ENCODE results near the gene FHAD1.
A peak's percentile ranks its signal among the peaks of the same experiment; 100 is the strongest.

The FHAD1 gene

GRCh38 chr1:15249081-15249480 lies 2.1 kb downstream of the FHAD1 start:
- peak in 3 of 5 donors; percentile 20 to 78 (median 26) for DNase-seq

GRCh38 chr1:15251857-15252835 lies 5.1 kb downstream of the FHAD1 start:
- DNase-seq = no peak

- no peak for DNase-seq
These were observed 7.5 kb downstream of the FHAD1 start for GRCh38 chr1:15254559-15254958.

GRCh38 chr1:15255582-15256149 lies 8.6 kb downstream of the FHAD1 start:
- DNase-seq = no peak

GRCh38 chr1:15256584-15256983 lies 9.6 kb downstream of the FHAD1 start:
- DNase-seq = no peak

GRCh38 chr1:15257309-15257708 lies 10.3 kb downstream of the FHAD1 start:
- DNase-seq = no peak

- DNase-seq = no peak
These were observed 12.0 kb downstream of the FHAD1 start for GRCh38 chr1:15258833-15259621.

GRCh38 chr1:15259622-15260007 lies 12.6 kb downstream of the FHAD1 start:
- DNase-seq = no peak

GRCh38 chr1:15260418-15261154 lies 13.6 kb downstream of the FHAD1 start:
- DNase-seq = no peak

- DNase-seq = no peak
These were observed 14.4 kb downstream of the FHAD1 start for GRCh38 chr1:15261155-15262002.

GRCh38 chr1:15262003-15262377 lies 15.0 kb downstream of the FHAD1 start:
- DNase-seq = no peak

GRCh38 chr1:15262706-15263105 lies 15.7 kb downstream of the FHAD1 start:
- DNase-seq = no peak

- DNase-seq = no peak
These were observed 17.7 kb downstream of the FHAD1 start for GRCh38 chr1:15264769-15265168.

GRCh38 chr1:15271196-15271595 lies 24.2 kb downstream of the FHAD1 start:
- no peak for DNase-seq

- peak in 1 of 5 donors; percentile 48 for DNase-seq
These were observed 25.2 kb downstream of the FHAD1 start for GRCh38 chr1:15272009-15272781.

GRCh38 chr1:15272782-15273127 lies 25.7 kb downstream of the FHAD1 start:
- DNase-seq = no peak

- DNase-seq = no peak
These were observed 26.3 kb downstream of the FHAD1 start for GRCh38 chr1:15273274-15273673.

- no peak for DNase-seq
These were observed 29.1 kb downstream of the FHAD1 start for GRCh38 chr1:15275921-15276683.

- no peak for DNase-seq
These were observed 29.8 kb downstream of the FHAD1 start for GRCh38 chr1:15276691-15277446.
